Endodermal cell (in vitro differentiated cells): ENCODE measurements around the gene ELOVL2. TPM values are rescaled to one million over a fixed set of nuclear protein-coding genes. Genes with fewer than 3 reads are reported as not detected.

Experiments
- DNase-seq: peaks from one replicate; pipeline ENCODE4 v3.0.0-alpha.2; 2017
- H3K27ac ChIP-seq: 2 replicates; pipeline ENCODE4 v1.5.1; 2013; ENCODE audit warnings: mild to moderate bottlenecking, low read depth, low read length, moderate library complexity
- H3K27me3 ChIP-seq: 2 replicates; pipeline ENCODE4 v1.6.1; 2013; ENCODE audit warnings: mild to moderate bottlenecking, low read length, moderate library complexity; ENCODE audit not compliant: insufficient read depth, control insufficient read depth, poor library complexity, severe bottlenecking
- H3K36me3 ChIP-seq: 2 replicates; pipeline ENCODE4 v1.7.0; 2013; ENCODE audit warnings: mild to moderate bottlenecking, low read length, moderate library complexity; ENCODE audit not compliant: control insufficient read depth, insufficient read depth
- H3K4me1 ChIP-seq: one replicate; pipeline ENCODE4 v1.7.0; 2013; ENCODE audit warnings: low read length; ENCODE audit not compliant: control insufficient read depth, insufficient read depth
- H3K4me3 ChIP-seq: 2 replicates; pipeline ENCODE4 v1.5.1; 2013; ENCODE audit warnings: mild to moderate bottlenecking, low read length, moderate library complexity
- H3K9ac ChIP-seq: 2 replicates; pipeline ENCODE4 v1.6.1; 2013; ENCODE audit warnings: mild to moderate bottlenecking, low read length, moderate library complexity; ENCODE audit not compliant: poor library complexity, severe bottlenecking; ENCODE audit errors: extremely low read depth
- H3K9me3 ChIP-seq: 2 replicates; pipeline ENCODE4 v1.6.1; 2013; ENCODE audit warnings: mild to moderate bottlenecking, low read length, moderate library complexity; ENCODE audit not compliant: control insufficient read depth
- H3K27ac Mint-ChIP-seq: 2 replicates; pipeline ENCODE4 v1.8.0; 2020; ENCODE audit warnings: mixed read lengths
- H3K27me3 Mint-ChIP-seq: 2 replicates; pipeline ENCODE4 v1.8.0; 2021; ENCODE audit warnings: mild to moderate bottlenecking, mixed read lengths; ENCODE audit not compliant: insufficient read depth
- H3K36me3 Mint-ChIP-seq: 2 replicates; pipeline ENCODE4 v1.8.0; 2020; ENCODE audit warnings: low read depth, mixed read lengths
- H3K4me1 Mint-ChIP-seq: 2 replicates; pipeline ENCODE4 v1.8.0; 2020; ENCODE audit warnings: mixed read lengths
- H3K4me3 Mint-ChIP-seq: 2 replicates; pipeline ENCODE4 v1.8.0; 2020; ENCODE audit warnings: mild to moderate bottlenecking, moderate library complexity, mixed read lengths
- H3K9me3 Mint-ChIP-seq: 2 replicates; pipeline ENCODE4 v1.8.0; 2020; ENCODE audit warnings: mild to moderate bottlenecking, mixed read lengths
- WGBS, 2 experiments: methylation state at CpG; one replicate each; pipeline versions ENCODE4 v1.1.5 to v1.1.7; 2013; ENCODE audit warnings: missing lambda C conversion rate in 2 of 2, mixed read lengths in 1 of 2; ENCODE audit not compliant: insufficient coverage in 1 of 2, insufficient read length in 1 of 2; 5-methylcytosine and 5-hydroxymethylcytosine counted together
- total RNA-seq, 2 donors: library from RNA; stranded (reverse); fragmentation: NEBNext Ultra II Directional in 1 of 2; extraction: Animal tissue kit (Norgen Biotek cat#: 25700) in 1 of 2; gene quantifications; 2 replicates in 1 of 2; 3 replicates in 1 of 2; pipeline ENCODE4 v1.2.1, GENCODE V29; 2021
- TF ChIP-seq, protein P1 (sequence below): fragments of 200-600 bp; sonication (generic); conservative IDR thresholded peaks from 2 replicates; pipeline ENCODE4 v1.5.0; 2021; ENCODE audit warnings: antibody characterized with exemption, mild to moderate bottlenecking

The ELOVL2 gene
- total RNA-seq, 2 donors from 2014 or later: 7.3 to 14.1 TPM

DNA sequence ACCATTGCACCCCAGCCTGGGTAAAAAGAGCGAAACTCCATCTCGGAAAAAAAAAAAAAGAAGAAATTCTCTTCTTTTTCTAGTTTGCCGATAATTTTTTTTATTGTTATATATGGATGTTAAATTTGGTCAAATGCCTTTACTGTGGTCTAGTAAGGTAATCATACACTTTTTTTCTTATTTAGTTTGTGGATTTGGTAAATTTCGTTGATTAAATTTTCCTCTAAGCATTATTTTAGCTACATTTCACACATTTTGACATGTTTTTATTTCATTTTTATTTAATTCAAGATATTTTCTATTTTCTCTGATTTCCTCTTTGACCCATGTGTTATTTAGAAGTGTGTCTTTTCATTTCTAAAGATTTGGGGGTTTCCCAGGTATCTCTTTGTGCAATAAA lies 18.0 kb upstream of the ELOVL2 start:
- Histone ChIP-seq H3K27me3 (no peaks in the 10 kb centered on the region), H3K4me3 (no peak overlapping the region), H3K4me1 (peaks cover 4% of the 10 kb centered on the region), H3K9me3 (peaks cover 5% of the 10 kb centered on the region), H3K27ac (no peak overlapping the region), H3K9ac (no peak overlapping the region), H3K36me3 (no peaks in the 10 kb centered on the region)
- no peaks in the 10 kb centered on the region for H3K36me3 Mint-ChIP-seq
- H3K27me3 Mint-ChIP-seq: no peaks in the 10 kb centered on the region
- H3K27ac Mint-ChIP-seq: no peak overlapping the region
- H3K4me1 Mint-ChIP-seq: peaks cover 26% of the 10 kb centered on the region
- H3K4me3 Mint-ChIP-seq: no peak overlapping the region
- TF ChIP-seq, protein P1, sequence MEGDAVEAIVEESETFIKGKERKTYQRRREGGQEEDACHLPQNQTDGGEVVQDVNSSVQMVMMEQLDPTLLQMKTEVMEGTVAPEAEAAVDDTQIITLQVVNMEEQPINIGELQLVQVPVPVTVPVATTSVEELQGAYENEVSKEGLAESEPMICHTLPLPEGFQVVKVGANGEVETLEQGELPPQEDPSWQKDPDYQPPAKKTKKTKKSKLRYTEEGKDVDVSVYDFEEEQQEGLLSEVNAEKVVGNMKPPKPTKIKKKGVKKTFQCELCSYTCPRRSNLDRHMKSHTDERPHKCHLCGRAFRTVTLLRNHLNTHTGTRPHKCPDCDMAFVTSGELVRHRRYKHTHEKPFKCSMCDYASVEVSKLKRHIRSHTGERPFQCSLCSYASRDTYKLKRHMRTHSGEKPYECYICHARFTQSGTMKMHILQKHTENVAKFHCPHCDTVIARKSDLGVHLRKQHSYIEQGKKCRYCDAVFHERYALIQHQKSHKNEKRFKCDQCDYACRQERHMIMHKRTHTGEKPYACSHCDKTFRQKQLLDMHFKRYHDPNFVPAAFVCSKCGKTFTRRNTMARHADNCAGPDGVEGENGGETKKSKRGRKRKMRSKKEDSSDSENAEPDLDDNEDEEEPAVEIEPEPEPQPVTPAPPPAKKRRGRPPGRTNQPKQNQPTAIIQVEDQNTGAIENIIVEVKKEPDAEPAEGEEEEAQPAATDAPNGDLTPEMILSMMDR: no peak
- H3K9me3 Mint-ChIP-seq: no peaks in the 10 kb centered on the region
- no peak for DNase-seq
- WGBS, 2 experiments: 100% methylated on average over 3 of the region's 4 CpGs; no CpG with 5 or more reads in 1 of the 2 experiments

DNA sequence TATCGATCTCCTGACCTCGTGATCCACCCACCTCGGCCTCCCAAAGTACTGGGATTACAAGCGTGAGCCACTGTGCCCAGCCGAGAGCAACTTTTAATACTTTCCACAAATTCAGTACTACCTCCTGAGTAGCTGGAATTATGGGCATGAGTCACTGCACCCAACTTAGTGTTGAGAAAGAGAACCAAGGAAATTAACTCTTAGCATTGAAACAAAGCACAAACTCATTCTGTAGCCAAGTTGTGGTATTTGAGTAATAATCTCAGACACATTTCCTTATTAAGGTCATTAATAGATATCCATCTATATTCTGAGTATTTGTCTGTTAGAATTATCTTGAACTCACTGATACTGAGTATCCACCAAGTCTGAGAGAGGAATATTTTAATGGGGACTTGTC lies 14.3 kb upstream of the ELOVL2 start:
- no peaks in the 10 kb centered on the region for H3K9me3 ChIP-seq
- Mint-ChIP-seq H3K4me1 (peaks cover 7% of the 10 kb centered on the region), H3K9me3 (no peaks in the 10 kb centered on the region), H3K36me3 (no peaks in the 10 kb centered on the region), H3K27ac (no peak overlapping the region), H3K27me3 (no peaks in the 10 kb centered on the region), H3K4me3 (no peak overlapping the region)
- DNase-seq: no peak
- H3K27me3 ChIP-seq: no peaks in the 10 kb centered on the region
- H3K27ac ChIP-seq: no peak overlapping the region
- no peaks in the 10 kb centered on the region for H3K4me1 ChIP-seq
- H3K4me3 ChIP-seq: no peak overlapping the region
- WGBS, 2 experiments: 97% methylated on average over 5 of the region's 5 CpGs; no CpG with 5 or more reads in 1 of the 2 experiments
- no peaks in the 10 kb centered on the region for H3K36me3 ChIP-seq
- TF ChIP-seq, protein P1: no peak
- no peak overlapping the region for H3K9ac ChIP-seq

DNA sequence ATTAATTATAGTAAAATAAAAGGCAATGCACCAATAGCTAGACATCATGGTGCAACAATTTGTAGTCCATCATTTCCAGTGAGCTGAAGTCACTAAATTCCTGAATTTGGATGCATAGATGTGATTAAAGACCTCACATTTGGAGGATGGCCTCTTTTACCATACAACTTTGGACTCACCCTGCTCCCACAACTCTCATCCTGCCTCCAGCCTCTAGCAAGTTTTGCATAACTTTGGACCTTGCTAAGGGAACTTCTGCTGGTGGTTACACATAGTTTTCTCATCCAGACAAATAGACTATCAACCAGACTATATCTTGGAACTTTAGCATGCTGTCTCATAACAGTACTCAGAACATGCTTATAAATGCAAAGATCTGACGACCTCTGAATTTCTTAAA lies 12.8 kb upstream of the ELOVL2 start:
- no peaks in the 10 kb centered on the region for H3K9me3 ChIP-seq
- TF ChIP-seq, protein P1: no peak
- H3K27me3 Mint-ChIP-seq: no peaks in the 10 kb centered on the region
- no peaks in the 10 kb centered on the region for H3K36me3 ChIP-seq
- H3K4me3 ChIP-seq: no peak overlapping the region
- H3K27ac Mint-ChIP-seq: no peak overlapping the region
- H3K4me3 Mint-ChIP-seq: no peak overlapping the region
- H3K9me3 Mint-ChIP-seq: no peaks in the 10 kb centered on the region
- H3K4me1 ChIP-seq: no peaks in the 10 kb centered on the region
- H3K4me1 Mint-ChIP-seq: no peaks in the 10 kb centered on the region
- no peak for DNase-seq
- no peaks in the 10 kb centered on the region for H3K27me3 ChIP-seq
- H3K36me3 Mint-ChIP-seq: no peaks in the 10 kb centered on the region
- no CpG with 5 or more reads among the region's 1 CpG for WGBS, 2 experiments
- H3K27ac ChIP-seq: no peak overlapping the region
- no peak overlapping the region for H3K9ac ChIP-seq
